Stimulated activated memory B cell treated with anti-CD40 and anti-IgM and Interleukin-4, amounts not matched to agents 10 μg/mL and 1 μg/mL and 100 μg/mL, for 72 hours (primary cell): ENCODE data around the gene CST3.
"Not testable (repeated sequence)": the region's sequence is repeated elsewhere in the genome, so short reads cannot be mapped to it uniquely, and the experiment has no call there.

Experiments used
- ATAC-seq: fragments of 150-1000 bp; cut with Tn5 transposase; 2 replicates; pipeline ENCODE4 v1.10.0; 2021
- H3K27ac Mint-ChIP-seq: one replicate; pipeline ENCODE4 v1.8.0; 2022; ENCODE audit warnings: mild to moderate bottlenecking, mixed read lengths
- H3K27me3 Mint-ChIP-seq: one replicate; pipeline ENCODE4 v1.8.0; 2022; ENCODE audit warnings: mixed read lengths
- H3K36me3 Mint-ChIP-seq: one replicate; pipeline ENCODE4 v1.8.0; 2022; ENCODE audit warnings: mixed read lengths
- H3K4me1 Mint-ChIP-seq: one replicate; pipeline ENCODE4 v1.8.0; 2022; ENCODE audit warnings: mixed read lengths
- H3K4me3 Mint-ChIP-seq: one replicate; pipeline ENCODE4 v1.8.0; 2022; ENCODE audit warnings: mild to moderate bottlenecking, moderate library complexity, mixed read lengths
- H3K9me3 Mint-ChIP-seq: one replicate; pipeline ENCODE4 v1.8.0; 2022; ENCODE audit warnings: mixed read lengths

CST3 gene

DNA sequence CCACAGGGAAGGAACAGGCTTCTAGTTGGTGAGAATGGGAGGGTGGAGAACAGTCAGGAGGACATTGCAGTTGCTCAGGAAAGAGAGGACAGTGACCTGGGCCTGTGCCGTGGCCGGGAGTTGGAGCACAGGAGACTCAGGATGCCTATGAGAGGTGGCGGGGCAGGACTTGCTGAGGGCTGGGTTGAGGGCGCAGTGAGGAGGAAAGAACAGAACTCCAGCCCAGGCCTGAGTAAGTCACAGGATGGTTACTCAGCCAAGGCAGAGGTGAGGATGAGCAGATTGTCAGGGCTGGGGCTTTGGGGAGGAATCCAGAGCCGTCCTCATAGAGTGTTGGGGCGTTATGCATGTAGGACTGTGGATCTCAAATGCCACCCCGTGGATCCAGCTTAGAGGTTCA is 29.9 kb upstream of the CST3 start:
- no peak overlapping the region for H3K27ac Mint-ChIP-seq
- H3K4me1 Mint-ChIP-seq: no peaks in the 10 kb centered on the region
- H3K36me3 Mint-ChIP-seq: no peaks in the 10 kb centered on the region
- H3K27me3 Mint-ChIP-seq: no peaks in the 10 kb centered on the region
- no peaks in the 10 kb centered on the region for H3K9me3 Mint-ChIP-seq
- ATAC-seq: no peak
- H3K4me3 Mint-ChIP-seq: no peak overlapping the region

DNA sequence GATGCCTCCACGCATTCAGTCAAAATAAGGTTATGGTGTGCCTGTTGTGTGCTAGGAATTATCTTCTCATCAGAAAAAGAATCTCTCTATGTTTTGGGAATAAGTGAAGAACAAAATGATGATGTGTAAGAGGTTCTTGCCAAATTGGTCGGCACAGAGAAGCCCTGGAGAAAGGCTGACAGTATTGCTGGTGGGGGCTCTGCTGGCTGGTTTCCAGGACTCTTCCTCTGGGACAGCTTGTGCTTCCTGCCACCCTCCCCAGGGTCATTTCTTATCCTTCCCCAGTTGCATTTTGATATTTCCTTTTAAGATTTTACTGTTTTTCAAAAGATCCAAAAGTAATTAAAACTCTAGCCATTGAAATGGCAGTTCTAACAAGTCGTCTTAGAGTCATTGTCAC is 28.9 kb upstream of the CST3 start:
- ATAC-seq: no peak
- no peak overlapping the region for H3K27ac Mint-ChIP-seq
- H3K4me1 Mint-ChIP-seq: no peaks in the 10 kb centered on the region
- H3K27me3 Mint-ChIP-seq: no peaks in the 10 kb centered on the region
- no peak overlapping the region for H3K4me3 Mint-ChIP-seq
- no peaks in the 10 kb centered on the region for H3K9me3 Mint-ChIP-seq
- H3K36me3 Mint-ChIP-seq: no peaks in the 10 kb centered on the region

DNA sequence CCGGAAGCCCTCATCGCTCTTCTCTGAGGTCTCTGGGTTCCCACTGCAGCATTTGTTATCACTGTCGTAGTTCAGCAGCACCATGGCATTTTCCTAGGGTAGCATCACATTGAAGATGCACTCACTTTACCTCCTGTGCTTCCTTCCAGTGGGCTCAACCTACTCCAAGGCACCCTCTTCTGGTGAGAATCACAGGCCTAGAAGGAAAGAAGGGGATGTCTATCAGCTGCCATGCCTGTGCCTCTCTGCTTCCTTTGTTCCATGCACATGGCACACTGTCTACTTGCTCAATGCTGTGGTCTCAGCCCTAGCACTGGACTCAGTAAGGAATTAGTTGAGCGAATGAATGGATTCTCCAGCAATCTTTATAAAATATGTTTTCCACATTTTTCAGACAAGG is 28.4 kb upstream of the CST3 start:
- H3K9me3 Mint-ChIP-seq: no peaks in the 10 kb centered on the region
- H3K27ac Mint-ChIP-seq: no peak overlapping the region
- no peaks in the 10 kb centered on the region for H3K36me3 Mint-ChIP-seq
- H3K27me3 Mint-ChIP-seq: no peaks in the 10 kb centered on the region
- H3K4me1 Mint-ChIP-seq: no peaks in the 10 kb centered on the region
- no peak overlapping the region for H3K4me3 Mint-ChIP-seq
- ATAC-seq: no peak

GRCh38 chr20:23664954-23665353 is 27.2 kb upstream of the CST3 start:
- no peaks in the 10 kb centered on the region for H3K36me3 Mint-ChIP-seq
- H3K9me3 Mint-ChIP-seq: peaks cover 2% of the 10 kb centered on the region
- no peak overlapping the region for H3K4me3 Mint-ChIP-seq
- H3K27ac Mint-ChIP-seq: no peak overlapping the region
- H3K4me1 Mint-ChIP-seq: no peaks in the 10 kb centered on the region
- H3K27me3 Mint-ChIP-seq: no peaks in the 10 kb centered on the region
- no peak for ATAC-seq

GRCh38 chr20:23664046-23664445 is 26.3 kb upstream of the CST3 start:
- H3K27ac Mint-ChIP-seq, H3K4me1 Mint-ChIP-seq, H3K27me3 Mint-ChIP-seq, H3K4me3 Mint-ChIP-seq, H3K36me3 Mint-ChIP-seq, ATAC-seq, H3K9me3 Mint-ChIP-seq: not testable (repeated sequence)

- no peaks in the 10 kb centered on the region for H3K36me3 Mint-ChIP-seq
- peak; percentile 10 for ATAC-seq
- H3K27ac Mint-ChIP-seq: no peak overlapping the region
- no peak overlapping the region for H3K4me3 Mint-ChIP-seq
- no peaks in the 10 kb centered on the region for H3K4me1 Mint-ChIP-seq
- no peaks in the 10 kb centered on the region for H3K27me3 Mint-ChIP-seq
- peaks cover 4% of the 10 kb centered on the region for H3K9me3 Mint-ChIP-seq
These were observed 25.4 kb upstream of the CST3 start for GRCh38 chr20:23663180-23663579.

- Mint-ChIP-seq H3K4me3 (no peak overlapping the region), H3K9me3 (peaks cover 4% of the 10 kb centered on the region), H3K27ac (no peak overlapping the region), H3K36me3 (no peaks in the 10 kb centered on the region), H3K4me1 (no peaks in the 10 kb centered on the region), H3K27me3 (no peaks in the 10 kb centered on the region)
- no peak for ATAC-seq
These were observed 24.6 kb upstream of the CST3 start for GRCh38 chr20:23662276-23662870.

DNA sequence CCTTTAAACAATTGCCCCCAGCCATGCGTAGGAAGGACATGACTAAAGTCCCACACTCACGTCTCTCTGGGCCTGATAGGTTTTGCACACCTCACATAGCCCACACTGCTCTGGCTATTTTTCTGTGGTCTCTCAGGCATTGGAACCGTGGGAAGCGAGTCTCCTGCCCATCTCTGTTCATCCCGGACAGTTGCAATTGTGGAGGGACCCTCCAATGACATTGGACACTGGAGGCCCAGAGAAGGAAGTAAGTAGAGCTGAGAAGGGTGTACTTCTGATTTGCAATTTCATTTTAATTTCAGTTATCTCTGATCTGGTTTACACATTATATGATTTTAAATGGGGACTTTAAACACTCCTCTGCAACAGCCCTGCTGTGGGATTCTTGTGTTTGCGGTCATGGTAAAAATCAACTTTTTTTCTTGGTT is 23.3 kb upstream of the CST3 start:
- Mint-ChIP-seq H3K4me3 (no peak overlapping the region), H3K27ac (no peak overlapping the region), H3K9me3 (peaks cover 4% of the 10 kb centered on the region), H3K27me3 (no peaks in the 10 kb centered on the region), H3K36me3 (no peaks in the 10 kb centered on the region), H3K4me1 (no peaks in the 10 kb centered on the region)
- no peak for ATAC-seq

DNA sequence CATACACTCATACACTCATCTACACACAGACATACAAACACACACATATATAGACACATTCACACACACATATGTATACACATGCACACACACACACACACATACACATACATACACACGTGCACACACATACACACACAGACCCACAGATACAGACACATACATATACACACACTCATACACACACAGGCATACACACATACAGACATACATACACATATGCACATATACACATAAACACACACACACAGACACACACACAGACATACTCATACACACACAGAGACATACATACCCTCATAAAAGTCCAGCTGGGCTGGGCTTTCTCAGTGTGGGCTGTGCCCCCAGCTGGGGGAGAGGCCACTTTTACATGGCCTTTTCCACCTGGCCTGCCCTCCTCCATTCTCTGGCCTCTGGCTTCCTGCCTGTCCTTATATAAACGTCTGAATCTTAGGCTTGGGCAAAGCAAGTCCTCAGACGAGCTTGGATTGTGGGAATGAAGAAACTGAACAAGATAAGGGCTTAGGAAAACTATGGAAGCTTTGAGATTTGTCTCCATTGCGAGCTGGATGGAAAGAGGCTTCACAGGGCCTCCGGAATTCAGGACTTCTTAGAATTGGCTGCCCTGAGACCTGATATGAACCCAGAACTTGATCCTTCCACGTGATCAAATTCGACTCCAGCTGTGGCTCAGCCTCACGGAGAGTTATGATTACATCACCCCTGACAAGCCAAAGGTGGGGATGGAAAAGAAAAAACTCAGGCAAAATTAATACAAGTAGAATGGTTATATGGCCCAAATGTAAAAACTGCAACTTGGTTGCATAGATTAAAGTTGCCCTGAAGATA is 22.5 kb upstream of the CST3 start:
- H3K27ac Mint-ChIP-seq: no peak overlapping the region
- H3K4me1 Mint-ChIP-seq: no peaks in the 10 kb centered on the region
- no peaks in the 10 kb centered on the region for H3K36me3 Mint-ChIP-seq
- no peaks in the 10 kb centered on the region for H3K27me3 Mint-ChIP-seq
- peaks cover 4% of the 10 kb centered on the region for H3K9me3 Mint-ChIP-seq
- H3K4me3 Mint-ChIP-seq: no peak overlapping the region
- ATAC-seq: no peak

- H3K9me3 Mint-ChIP-seq, H3K27ac Mint-ChIP-seq, H3K27me3 Mint-ChIP-seq, H3K4me1 Mint-ChIP-seq, H3K4me3 Mint-ChIP-seq, H3K36me3 Mint-ChIP-seq, ATAC-seq: not testable (repeated sequence)
These were observed 21.8 kb upstream of the CST3 start for GRCh38 chr20:23659610-23659988.

DNA sequence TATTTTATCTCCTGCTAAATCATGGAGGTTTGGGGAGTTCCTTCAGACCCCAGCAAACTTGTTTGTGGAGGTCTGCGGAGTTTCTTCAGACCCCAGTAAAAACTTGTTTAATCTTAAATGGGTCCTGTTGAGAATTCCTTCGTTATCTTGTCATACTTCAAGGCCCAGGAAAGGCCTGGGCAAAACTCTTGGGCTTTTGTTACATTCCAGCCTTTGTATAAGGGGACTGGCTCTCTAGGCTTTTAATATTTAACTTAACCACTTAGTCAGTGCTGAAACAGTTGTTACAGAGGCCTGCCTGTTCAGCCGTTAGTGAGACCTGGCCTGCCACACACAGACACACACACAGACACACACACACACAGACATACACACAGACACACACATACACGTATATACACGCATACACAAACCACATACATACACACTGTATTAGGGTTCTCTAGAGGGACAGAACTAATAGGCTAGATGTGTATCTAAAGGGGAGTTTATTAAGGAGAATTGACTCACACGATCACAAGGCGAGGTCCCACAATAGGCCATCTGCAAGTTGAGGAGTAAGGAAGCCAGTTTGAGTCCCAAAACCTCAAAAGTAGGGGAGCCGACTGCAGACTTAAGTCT is 21.3 kb upstream of the CST3 start:
- H3K4me3 Mint-ChIP-seq: no peak overlapping the region
- no peaks in the 10 kb centered on the region for H3K27me3 Mint-ChIP-seq
- H3K9me3 Mint-ChIP-seq: peaks cover 4% of the 10 kb centered on the region
- H3K27ac Mint-ChIP-seq: no peak overlapping the region
- ATAC-seq: no peak
- no peaks in the 10 kb centered on the region for H3K4me1 Mint-ChIP-seq
- H3K36me3 Mint-ChIP-seq: no peaks in the 10 kb centered on the region

DNA sequence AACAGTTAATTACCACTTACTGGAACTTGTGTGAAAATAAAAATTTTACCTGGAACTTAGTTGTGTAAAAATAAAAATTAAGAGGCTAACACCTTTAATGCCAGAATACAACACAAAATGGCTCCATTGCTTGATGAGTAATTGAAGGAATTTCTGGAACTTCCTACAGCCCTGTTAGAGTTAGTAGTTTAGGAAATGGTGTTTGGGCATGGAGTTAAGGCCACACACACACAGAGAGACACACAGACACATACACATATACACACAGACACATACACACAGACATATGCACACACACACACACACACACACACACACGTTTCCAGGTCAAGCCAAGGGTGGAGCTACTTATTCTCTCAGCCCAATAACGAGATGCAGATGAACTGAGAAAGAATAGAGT is 20.6 kb upstream of the CST3 start:
- peaks cover 7% of the 10 kb centered on the region for H3K27me3 Mint-ChIP-seq
- no peaks in the 10 kb centered on the region for H3K36me3 Mint-ChIP-seq
- peaks cover 4% of the 10 kb centered on the region for H3K9me3 Mint-ChIP-seq
- H3K27ac Mint-ChIP-seq: no peak overlapping the region
- H3K4me1 Mint-ChIP-seq: no peaks in the 10 kb centered on the region
- no peak for ATAC-seq
- no peak overlapping the region for H3K4me3 Mint-ChIP-seq

DNA sequence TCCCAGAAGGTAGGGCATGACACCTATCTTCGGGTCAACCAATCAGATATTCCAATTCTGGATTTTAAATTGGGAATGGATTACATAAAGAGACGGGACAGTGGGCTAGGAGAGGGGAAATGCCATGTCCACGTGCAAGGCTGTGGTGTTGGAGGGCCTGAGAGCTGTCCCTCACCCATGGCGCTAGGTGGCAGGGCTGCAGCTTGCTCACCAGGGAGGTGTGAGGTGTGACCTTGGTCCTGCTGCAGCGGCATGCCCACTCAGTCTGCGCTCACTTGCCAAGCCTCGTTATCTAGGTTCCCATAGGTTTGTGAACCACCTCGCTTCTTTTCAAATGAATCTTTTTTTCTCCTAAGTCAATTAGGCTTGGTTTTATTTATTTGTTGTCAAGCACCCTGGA is 19.4 kb upstream of the CST3 start:
- ATAC-seq: no peak
- Mint-ChIP-seq H3K36me3 (no peaks in the 10 kb centered on the region), H3K27me3 (peaks cover 11% of the 10 kb centered on the region), H3K4me1 (no peaks in the 10 kb centered on the region), H3K4me3 (no peak overlapping the region), H3K9me3 (peaks cover 4% of the 10 kb centered on the region), H3K27ac (no peak overlapping the region)

DNA sequence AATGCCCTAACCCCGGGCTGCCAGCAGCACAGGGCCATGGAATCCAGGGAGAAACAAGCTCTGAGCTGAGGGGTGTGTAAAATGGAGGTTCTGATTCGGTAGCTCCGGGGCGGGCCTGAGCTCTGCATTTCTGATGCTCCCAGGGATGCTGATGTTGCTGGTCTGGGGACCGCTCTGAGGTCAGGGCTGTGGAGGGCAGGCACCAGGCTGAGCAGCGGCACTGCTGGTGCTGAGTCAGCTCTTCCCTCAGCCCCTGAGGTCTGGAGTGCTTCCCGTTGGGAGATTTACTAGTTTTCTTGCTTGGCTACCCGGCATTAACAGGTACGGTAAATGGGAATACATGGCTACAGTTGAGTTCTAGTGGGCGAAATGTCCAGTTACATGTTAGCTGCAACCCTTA is 18.6 kb upstream of the CST3 start:
- no peaks in the 10 kb centered on the region for H3K36me3 Mint-ChIP-seq
- no peak for ATAC-seq
- no peak overlapping the region for H3K4me3 Mint-ChIP-seq
- peaks cover 4% of the 10 kb centered on the region for H3K9me3 Mint-ChIP-seq
- H3K27me3 Mint-ChIP-seq: peaks cover 11% of the 10 kb centered on the region
- H3K27ac Mint-ChIP-seq: no peak overlapping the region
- H3K4me1 Mint-ChIP-seq: no peaks in the 10 kb centered on the region

DNA sequence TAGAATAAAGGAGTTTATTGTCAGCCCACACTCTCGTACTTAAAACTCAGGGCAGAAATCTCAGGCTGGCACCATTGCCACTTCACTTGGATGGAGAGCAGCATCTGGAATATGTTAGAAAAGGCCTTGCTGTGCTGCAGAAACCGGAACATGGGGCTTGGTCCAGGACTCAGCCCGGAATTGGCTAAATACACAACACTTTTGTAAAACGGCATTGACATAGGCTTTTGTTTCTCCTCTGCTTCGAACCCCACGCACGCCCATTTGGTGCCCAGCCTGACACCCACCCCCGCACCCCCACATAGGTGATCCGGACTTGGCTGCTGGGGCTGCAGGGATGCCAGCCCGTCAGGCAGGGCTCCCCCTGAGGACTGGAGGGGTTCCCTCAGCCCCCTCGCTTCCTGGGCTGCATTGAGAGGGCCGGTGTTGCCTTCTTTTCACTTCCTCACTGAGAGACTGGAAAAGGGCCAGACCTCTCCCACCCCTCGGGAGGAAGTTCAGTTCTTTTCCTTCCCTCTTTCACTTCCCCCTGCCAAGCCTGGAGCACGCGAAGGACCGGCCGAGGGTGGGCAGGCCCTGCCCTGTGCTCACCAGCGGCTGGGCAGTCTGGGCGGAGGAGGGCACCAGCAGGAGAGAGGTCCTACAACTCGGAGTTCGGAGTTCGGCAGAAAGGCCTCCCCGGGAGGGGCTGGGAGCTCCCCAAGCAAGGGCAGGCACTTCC is 17.9 kb upstream of the CST3 start:
- Mint-ChIP-seq H3K27me3 (peaks cover 11% of the 10 kb centered on the region), H3K27ac (no peak overlapping the region)

More for the DNA sequence above, 17.9 kb upstream of the CST3 start:
- Mint-ChIP-seq H3K4me1 (no peaks in the 10 kb centered on the region), H3K36me3 (no peaks in the 10 kb centered on the region), H3K9me3 (peaks cover 4% of the 10 kb centered on the region), H3K4me3 (no peak overlapping the region)
- ATAC-seq: no peak
